GM12878 (cell line): ENCODE results near the gene SMAD2.

ENCODE experiments used
- BCL11A ChIP-seq: IDR thresholded peaks from 2 replicates; pipeline ENCODE4 v1.6.1; 2011; ENCODE audit warnings: low read depth, low read length
- EGR1 ChIP-seq, 2 experiments: IDR thresholded peaks; 1 replicate in 1 of 2; 2 replicates in 1 of 2; pipeline ENCODE4 v1.6.1; 2011 to 2012; ENCODE audit warnings: low read depth in 2 of 2, low read length in 2 of 2, borderline replicate concordance in 1 of 2, mild to moderate bottlenecking in 1 of 2, moderate library complexity in 1 of 2
- HCFC1 ChIP-seq: fragments of 150-350 bp; IDR thresholded peaks from 2 replicates; pipeline ENCODE4 v1.6.1; 2014; ENCODE audit warnings: low read length
- KDM1A ChIP-seq: fragments of 200-600 bp; sonication (generic); IDR thresholded peaks from 2 replicates; pipeline ENCODE4 v1.6.1; 2016; ENCODE audit warnings: borderline replicate concordance
- NFYB ChIP-seq: IDR thresholded peaks from 2 replicates; pipeline ENCODE4 v1.6.1; 2011; ENCODE audit warnings: low read depth, mild to moderate bottlenecking, low read length, improper control_type of control experiment, moderate library complexity; ENCODE audit not compliant: insufficient read depth
- POLR2AphosphoS5 ChIP-seq: IDR thresholded peaks from 2 replicates; pipeline ENCODE4 v1.6.1; 2011; ENCODE audit warnings: mild to moderate bottlenecking, low read length, inconsistent platforms
- SP1 ChIP-seq: IDR thresholded peaks from one replicate; pipeline ENCODE4 v1.6.1; 2011; ENCODE audit warnings: low read depth, low read length
- TAF1 ChIP-seq: IDR thresholded peaks from 2 replicates; pipeline ENCODE4 v1.6.1; 2011; ENCODE audit warnings: mild to moderate bottlenecking, low read depth, low read length, borderline replicate concordance
- TF ChIP-seq, protein P1 (sequence below): IDR thresholded peaks from 2 replicates; pipeline ENCODE4 v1.6.1; 2012; ENCODE audit warnings: low read depth, low read length, improper control_type of control experiment
- TF ChIP-seq, protein P2 (sequence below), 3 experiments: IDR thresholded peaks in 2 of 3; conservative IDR thresholded peaks in 1 of 3; 2 replicates each; pipeline ENCODE4 v1.5.1; 2011; ENCODE audit warnings: low read depth in 3 of 3, low read length in 3 of 3, mild to moderate bottlenecking in 3 of 3, control low read depth in 2 of 3, moderate library complexity in 2 of 3, inconsistent platforms in 1 of 3, mixed read lengths in 1 of 3; ENCODE audit not compliant: control insufficient read depth in 2 of 3, insufficient read depth in 1 of 3; ENCODE audit errors: extremely low read depth in 1 of 3
- TF ChIP-seq, protein P3 (sequence below): IDR thresholded peaks from 2 replicates; pipeline ENCODE4 v1.6.1; 2012; ENCODE audit warnings: mild to moderate bottlenecking, low read depth, low read length
- TF ChIP-seq, protein P4 (sequence below): fragments of 450-650 bp; formaldehyde crosslinking; IDR thresholded peaks from 2 replicates; pipeline ENCODE4 v1.5.0; 2022; ENCODE audit warnings: mild to moderate bottlenecking, missing genetic modification characterization

DNA sequence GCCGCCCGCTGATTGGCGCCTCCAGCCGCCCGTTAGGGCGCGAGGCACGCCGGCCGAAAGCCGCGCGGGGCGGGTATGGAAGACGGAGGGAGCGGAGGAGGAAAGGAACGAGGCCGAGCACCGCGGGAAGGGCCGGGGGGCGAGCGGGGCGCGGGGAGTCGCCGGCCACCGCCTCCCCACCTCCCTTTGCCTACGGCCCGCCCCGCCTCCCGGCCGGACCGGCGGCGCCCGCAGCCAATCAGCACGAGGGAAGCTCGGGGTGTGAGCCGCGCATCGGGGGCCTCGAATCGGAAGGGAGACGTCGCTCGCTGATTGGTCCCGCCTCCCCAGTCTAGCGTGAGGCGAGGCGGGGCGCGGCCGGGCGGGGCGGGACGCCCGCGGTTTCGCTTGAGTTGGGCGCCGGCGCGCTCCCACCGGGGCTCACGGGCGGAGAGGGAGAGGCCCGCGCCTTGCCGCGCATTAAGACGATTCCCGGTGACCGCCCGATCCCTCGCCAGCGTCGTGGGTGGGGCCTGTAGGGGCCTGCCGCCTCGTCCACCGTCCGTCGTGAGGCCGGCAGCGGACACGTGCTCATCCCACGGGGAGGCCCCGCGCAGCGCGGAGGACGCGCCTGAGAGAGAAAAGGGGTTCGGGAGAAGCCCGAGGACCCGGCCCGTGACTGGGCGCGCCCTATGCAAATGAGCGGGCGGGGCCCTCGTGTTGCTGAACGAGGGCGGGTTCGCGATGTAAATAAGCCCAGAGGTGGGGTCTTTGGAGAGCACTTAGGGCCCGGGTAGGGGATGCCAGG, 665 bp upstream of the SMAD2 start:
- TF ChIP-seq, protein P1, sequence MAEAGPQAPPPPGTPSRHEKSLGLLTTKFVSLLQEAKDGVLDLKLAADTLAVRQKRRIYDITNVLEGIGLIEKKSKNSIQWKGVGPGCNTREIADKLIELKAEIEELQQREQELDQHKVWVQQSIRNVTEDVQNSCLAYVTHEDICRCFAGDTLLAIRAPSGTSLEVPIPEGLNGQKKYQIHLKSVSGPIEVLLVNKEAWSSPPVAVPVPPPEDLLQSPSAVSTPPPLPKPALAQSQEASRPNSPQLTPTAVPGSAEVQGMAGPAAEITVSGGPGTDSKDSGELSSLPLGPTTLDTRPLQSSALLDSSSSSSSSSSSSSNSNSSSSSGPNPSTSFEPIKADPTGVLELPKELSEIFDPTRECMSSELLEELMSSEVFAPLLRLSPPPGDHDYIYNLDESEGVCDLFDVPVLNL = no peak
- peak; percentile 84 for TF ChIP-seq SP1
- TF ChIP-seq, protein P2, sequence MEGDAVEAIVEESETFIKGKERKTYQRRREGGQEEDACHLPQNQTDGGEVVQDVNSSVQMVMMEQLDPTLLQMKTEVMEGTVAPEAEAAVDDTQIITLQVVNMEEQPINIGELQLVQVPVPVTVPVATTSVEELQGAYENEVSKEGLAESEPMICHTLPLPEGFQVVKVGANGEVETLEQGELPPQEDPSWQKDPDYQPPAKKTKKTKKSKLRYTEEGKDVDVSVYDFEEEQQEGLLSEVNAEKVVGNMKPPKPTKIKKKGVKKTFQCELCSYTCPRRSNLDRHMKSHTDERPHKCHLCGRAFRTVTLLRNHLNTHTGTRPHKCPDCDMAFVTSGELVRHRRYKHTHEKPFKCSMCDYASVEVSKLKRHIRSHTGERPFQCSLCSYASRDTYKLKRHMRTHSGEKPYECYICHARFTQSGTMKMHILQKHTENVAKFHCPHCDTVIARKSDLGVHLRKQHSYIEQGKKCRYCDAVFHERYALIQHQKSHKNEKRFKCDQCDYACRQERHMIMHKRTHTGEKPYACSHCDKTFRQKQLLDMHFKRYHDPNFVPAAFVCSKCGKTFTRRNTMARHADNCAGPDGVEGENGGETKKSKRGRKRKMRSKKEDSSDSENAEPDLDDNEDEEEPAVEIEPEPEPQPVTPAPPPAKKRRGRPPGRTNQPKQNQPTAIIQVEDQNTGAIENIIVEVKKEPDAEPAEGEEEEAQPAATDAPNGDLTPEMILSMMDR (IDR thresholded peaks at IDR 0.05 in 2 of 3, conservative IDR thresholded peaks at IDR 0.05 in 1 of 3; ENCODE audit: control insufficient read depth in 2 of 3, extremely low read depth in 1 of 3, insufficient read depth in 1 of 3, low read depth in 3 of 3, low read length in 3 of 3) = no peak
- no peak for TF ChIP-seq BCL11A
- TF ChIP-seq, protein P3, sequence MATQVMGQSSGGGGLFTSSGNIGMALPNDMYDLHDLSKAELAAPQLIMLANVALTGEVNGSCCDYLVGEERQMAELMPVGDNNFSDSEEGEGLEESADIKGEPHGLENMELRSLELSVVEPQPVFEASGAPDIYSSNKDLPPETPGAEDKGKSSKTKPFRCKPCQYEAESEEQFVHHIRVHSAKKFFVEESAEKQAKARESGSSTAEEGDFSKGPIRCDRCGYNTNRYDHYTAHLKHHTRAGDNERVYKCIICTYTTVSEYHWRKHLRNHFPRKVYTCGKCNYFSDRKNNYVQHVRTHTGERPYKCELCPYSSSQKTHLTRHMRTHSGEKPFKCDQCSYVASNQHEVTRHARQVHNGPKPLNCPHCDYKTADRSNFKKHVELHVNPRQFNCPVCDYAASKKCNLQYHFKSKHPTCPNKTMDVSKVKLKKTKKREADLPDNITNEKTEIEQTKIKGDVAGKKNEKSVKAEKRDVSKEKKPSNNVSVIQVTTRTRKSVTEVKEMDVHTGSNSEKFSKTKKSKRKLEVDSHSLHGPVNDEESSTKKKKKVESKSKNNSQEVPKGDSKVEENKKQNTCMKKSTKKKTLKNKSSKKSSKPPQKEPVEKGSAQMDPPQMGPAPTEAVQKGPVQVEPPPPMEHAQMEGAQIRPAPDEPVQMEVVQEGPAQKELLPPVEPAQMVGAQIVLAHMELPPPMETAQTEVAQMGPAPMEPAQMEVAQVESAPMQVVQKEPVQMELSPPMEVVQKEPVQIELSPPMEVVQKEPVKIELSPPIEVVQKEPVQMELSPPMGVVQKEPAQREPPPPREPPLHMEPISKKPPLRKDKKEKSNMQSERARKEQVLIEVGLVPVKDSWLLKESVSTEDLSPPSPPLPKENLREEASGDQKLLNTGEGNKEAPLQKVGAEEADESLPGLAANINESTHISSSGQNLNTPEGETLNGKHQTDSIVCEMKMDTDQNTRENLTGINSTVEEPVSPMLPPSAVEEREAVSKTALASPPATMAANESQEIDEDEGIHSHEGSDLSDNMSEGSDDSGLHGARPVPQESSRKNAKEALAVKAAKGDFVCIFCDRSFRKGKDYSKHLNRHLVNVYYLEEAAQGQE = no peak
- TF ChIP-seq, protein P4, sequence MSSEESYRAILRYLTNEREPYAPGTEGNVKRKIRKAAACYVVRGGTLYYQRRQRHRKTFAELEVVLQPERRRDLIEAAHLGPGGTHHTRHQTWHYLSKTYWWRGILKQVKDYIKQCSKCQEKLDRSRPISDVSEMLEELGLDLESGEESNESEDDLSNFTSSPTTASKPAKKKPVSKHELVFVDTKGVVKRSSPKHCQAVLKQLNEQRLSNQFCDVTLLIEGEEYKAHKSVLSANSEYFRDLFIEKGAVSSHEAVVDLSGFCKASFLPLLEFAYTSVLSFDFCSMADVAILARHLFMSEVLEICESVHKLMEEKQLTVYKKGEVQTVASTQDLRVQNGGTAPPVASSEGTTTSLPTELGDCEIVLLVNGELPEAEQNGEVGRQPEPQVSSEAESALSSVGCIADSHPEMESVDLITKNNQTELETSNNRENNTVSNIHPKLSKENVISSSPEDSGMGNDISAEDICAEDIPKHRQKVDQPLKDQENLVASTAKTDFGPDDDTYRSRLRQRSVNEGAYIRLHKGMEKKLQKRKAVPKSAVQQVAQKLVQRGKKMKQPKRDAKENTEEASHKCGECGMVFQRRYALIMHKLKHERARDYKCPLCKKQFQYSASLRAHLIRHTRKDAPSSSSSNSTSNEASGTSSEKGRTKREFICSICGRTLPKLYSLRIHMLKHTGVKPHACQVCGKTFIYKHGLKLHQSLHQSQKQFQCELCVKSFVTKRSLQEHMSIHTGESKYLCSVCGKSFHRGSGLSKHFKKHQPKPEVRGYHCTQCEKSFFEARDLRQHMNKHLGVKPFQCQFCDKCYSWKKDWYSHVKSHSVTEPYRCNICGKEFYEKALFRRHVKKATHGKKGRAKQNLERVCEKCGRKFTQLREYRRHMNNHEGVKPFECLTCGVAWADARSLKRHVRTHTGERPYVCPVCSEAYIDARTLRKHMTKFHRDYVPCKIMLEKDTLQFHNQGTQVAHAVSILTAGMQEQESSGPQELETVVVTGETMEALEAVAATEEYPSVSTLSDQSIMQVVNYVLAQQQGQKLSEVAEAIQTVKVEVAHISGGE (CRISPR knock-in tag) = no peak
- no peak for TF ChIP-seq KDM1A
- peak; percentile 5; the same call in 1 of the 2 replicates for TF ChIP-seq TAF1
- peak; percentile 78 for TF ChIP-seq POLR2AphosphoS5
- no peak for TF ChIP-seq EGR1 (IDR thresholded peaks at IDR 0.05; ENCODE audit: borderline replicate concordance in 1 of 2, low read depth in 2 of 2, low read length in 2 of 2)
- TF ChIP-seq NFYB = peak; percentile 84
- TF ChIP-seq HCFC1 = no peak; the same call in 1 of the 2 replicates
